HG03442 (cell line): ENCODE results near the gene ANKRD33B.
"Not testable (repeated sequence)": the region's sequence is repeated elsewhere in the genome, so short reads cannot be mapped to it uniquely, and the experiment has no call there.

Experiments
- ATAC-seq: cut with Tn5 transposase; IDR thresholded peaks from one replicate; pipeline ENCODE4 v1.9.1; 2021; ENCODE audit warnings: mild to moderate bottlenecking, moderate library complexity; ENCODE audit not compliant: unreplicated experiment

Gene ANKRD33B

GRCh38 chr5:10563945-10564837 is at the start of gene ANKRD33B:
ANKRD33B (plus strand) TSS chr5:10564070; CDS start chr5:10564468, 398 bp downstream.
- peak; percentile 48 for ATAC-seq

GRCh38 chr5:10514572-10514971 is 49.3 kb upstream of the ANKRD33B start:
- ATAC-seq, result not testable (repeated sequence)

DNA sequence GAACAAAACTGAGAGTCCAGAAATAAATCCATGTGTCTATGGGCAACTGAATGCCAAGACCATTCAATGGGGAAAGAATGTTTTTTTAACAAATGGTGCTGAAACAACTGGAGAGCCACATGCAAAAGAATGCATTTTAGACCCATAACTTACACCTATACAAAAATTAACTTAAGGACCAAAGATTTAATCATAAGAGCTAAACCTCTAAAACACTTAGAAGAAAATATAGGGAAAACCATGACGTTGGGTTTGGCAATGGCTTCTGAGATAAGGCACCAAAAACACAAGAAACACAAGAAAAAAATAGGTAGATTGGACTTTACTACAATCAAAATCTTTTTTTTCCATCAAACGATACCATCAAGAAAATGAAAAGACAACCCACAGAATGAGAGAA is 48.4 kb upstream of the ANKRD33B start:
- ATAC-seq, result no peak

DNA sequence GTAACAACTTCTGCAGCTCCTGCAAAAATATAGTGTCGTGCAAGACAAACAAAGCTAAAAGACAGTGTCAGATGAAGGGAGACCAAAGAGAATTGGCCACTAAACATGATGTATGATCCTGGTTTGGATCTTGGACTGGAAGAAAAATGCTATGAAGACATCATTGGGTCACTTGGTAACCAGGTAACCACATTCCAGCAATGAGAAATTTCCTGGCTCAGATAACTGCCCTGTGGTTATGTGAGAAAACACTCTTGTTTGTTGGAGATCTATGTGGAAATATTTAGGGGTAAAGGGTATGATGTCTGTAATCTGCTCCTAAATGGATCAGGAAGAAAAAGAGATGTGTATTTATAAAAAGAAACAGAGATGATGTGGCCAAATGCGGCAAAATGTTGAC is 45.5 kb upstream of the ANKRD33B start:
- ATAC-seq, result no peak

- ATAC-seq, result no peak
Measured at GRCh38 chr5:10519729-10520128, 44.1 kb upstream of the ANKRD33B start.

DNA sequence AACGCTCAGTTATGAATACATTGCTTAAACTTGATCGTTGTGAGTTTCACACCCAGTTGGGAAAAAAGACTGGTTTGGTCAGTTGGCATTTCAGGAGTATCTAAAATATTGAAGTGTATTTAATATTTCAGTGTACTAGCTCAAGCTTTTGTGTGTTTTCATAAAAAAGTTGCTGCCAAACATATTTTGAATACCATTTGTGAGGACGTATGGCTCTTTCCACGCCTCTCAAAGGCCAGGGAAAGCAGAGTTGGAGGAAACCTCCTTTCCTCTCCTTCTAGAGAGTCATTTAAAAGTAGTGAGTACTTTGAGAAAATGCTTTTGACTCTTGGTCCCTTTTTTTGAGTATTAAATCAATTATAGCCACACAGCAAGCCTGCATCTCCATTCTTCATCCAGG is 43.2 kb upstream of the ANKRD33B start:
- no peak for ATAC-seq

- ATAC-seq, result no peak
Measured at GRCh38 chr5:10521466-10522223, 42.2 kb upstream of the ANKRD33B start.

- ATAC-seq, result no peak
Measured at GRCh38 chr5:10522224-10522611, 41.7 kb upstream of the ANKRD33B start.

DNA sequence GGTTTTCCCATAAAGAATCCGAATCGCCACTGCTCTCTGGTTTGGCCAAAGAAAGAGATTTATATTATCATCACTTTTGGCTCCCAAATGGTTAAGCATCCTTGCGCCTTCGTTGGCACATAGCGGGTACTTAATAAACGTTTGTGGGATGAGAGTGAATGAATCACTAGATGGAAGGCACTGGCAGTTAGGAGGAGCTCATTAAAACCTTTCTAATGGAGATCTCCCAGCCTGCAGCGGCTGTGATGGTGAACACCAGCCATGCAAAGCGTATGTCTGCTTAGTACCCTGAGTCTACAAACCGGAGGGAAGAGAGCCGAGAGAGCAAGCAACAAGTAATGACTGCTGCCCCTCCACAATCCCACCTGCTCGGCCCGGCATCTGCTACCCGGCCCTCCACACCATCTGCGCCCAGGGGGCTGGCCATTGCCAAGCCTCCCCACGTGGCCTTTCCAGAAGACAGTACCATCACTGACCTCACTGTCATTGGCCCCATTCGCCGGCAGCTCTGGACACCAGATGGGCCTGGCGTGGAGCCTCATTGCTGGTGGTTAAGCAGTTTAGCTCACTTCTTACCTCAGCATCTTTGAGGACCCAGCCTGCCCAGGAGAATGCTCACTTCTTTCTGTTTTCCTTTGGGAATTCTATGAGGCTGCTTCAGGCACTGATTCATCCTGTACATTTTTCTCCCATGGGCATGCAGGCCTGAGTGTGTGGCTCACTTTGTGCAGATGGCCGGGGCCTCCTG is 39.3 kb upstream of the ANKRD33B start:
- ATAC-seq, result no peak

DNA sequence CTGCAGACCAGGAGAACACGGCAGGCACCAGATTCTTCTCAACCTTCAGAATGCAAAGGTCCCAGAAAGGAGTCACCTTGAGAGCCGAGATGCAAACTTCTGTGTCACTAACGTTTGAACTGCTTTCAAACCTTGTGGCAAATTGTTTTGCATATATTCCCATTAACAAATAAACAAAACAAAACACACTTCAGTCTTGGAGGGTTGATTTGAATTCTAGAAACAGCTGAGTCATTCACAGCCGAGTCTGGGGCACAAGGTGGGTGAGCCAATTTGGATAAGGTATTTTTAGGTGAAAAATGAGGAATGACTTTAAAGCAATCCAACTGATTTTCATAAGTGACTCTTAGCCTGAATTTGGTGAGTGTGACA is 38.8 kb upstream of the ANKRD33B start:
- ATAC-seq, result peak; percentile 71

DNA sequence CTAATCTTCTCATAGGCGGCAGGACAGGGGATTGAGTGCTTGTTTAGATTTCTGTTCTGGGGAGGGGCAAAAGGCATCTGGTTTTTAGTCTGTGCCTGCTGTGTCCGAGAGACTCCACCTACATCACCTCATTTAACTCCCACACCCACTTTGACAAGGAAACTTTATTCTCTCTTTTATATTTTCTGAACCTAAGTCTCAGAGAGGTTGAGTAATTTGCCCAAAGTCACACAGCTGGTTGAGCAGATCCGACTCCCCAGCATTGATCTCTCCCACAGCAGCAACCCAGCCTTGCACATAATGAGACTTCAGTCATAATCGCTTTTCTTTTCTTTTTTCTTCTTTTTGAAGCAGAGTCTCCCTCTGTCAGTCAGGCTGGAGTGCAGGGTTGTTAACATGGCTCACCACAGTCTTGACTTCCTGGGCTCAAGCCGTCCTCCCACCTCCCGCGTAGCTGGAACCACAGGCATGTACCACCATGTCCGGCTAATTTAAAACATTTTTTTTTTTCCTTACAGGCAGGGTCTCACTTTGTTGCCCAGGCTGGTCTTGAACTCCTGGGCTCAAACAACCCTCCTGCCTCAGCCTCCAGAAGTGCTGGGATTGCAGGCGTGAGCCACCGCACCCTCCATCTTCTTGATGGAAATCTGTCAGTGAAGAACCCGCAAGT is 36.5 kb upstream of the ANKRD33B start:
- ATAC-seq, result no peak

DNA sequence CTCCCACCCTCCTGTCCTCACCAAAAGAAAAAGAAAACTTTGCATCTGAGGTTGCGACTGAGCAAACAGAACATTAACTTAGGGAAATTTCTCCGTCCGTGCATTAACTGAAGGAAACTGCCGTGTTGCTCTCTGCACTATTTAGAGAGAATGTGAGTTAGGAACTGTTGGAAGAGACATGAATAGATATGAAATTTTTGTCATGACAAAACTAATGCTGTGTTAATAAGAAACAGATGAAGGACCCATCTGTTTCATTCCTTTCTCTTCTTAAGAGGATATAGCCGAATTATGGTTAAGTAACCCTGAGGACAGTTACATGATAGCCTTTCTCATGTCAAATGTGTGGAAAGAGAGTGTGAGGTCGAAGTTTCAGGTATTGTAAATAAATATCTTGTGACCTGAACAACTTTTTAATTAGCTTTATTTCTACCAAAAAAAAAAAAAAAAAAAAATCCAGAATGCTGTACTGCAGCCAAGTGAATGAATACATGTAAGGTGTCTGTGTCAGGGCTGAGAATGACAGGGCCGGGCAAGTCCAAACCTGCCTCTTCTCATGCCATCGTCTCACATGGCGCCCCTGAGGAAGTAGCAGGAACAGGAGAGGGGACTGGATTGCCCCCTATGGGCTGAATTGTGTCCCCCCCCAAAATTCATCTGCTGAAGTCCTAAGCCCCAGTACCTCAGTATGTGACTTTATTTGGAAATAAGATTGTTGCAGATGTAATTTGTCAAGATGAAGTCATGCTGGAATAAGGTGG is 35.6 kb upstream of the ANKRD33B start:
- peak; percentile 48 for ATAC-seq

DNA sequence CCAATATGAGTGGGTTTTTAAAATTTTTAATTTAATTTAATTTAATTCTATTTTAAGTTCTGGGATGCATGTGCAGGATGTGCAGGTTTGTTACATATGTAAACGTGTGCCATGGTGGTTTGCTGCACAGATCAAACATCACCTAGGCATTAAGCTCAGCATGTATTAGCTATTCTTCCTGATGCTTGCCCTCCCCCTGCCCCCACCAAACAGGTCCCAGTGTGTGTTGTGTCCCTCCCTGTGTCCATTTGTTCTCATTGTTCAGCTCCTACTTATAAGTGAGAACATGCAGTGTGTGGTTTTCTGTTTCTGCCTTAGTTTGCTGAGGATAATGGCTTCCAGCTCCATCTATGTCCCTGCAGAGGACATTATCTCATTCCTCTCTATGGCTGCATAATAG is 35.0 kb upstream of the ANKRD33B start:
- ATAC-seq, result no peak

- ATAC-seq, result no peak
Measured at GRCh38 chr5:10530601-10531320, 33.1 kb upstream of the ANKRD33B start.

DNA sequence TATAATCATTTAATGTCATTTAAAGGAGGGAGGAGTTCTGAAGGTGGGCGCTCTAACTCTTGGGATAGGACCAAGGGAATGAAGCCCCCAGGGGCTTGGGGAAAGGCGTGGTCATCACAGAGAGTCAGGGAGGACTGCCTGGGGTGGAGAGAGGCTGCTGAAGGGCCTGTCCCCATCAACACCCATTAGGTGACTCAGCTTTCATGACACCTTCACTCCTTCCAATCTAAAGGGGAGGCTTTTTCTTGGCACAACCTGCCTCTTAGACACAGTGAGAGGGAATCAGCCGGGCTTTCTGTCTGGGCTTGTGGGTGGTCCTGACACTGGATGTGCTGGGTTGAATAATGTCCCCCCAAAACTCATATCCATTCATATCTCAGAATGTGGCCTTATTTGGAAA is 31.4 kb upstream of the ANKRD33B start:
- no peak for ATAC-seq

- no peak for ATAC-seq
Measured at GRCh38 chr5:10533226-10533625, 30.6 kb upstream of the ANKRD33B start.

DNA sequence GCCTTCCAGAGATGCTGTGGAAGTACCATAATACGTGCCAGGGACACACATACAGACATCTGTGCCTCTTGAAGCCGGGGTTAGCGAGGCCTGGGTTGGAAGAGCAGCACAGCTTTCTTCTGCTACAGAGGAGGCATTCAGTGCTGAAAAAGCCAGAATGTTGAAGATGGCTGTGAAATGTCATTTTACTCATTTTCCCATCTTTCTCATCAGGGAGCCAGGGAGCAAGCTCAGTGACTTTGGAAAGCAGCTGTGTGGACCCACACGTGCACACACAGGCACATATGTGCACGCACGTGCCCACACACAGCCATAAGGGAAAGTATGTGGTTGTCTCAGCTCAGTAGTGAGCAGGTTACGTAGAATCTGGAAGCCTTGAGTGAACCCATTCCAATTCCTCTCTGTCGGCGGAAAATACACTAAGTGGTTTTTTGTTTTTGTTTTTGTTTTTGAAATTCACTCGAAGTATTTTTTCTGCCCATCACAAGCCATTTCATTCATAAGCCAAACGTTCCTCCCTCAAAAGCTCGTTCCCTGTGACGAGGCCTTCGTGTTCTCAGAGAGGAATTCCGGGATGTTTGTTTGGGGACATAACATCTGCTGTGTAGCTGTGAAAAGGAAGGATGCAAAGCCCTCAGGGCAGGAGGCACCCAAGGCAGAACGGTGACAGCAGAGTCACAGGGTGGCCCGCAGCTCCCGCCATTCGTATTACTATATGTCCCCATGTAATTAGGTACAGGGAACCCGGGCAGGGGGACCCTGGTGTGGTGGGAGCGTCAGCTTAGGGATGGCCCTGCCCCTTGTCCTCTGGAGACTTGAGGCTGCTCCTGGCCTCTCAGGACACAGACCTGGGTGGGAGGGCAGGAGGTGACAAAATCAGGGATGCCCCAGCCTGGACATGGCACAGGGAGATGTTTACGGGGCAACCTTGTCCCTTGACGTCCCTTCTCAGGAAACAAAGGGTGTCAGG is 29.0 kb upstream of the ANKRD33B start:
- ATAC-seq, result no peak

GRCh38 chr5:10536511-10536910 is 27.4 kb upstream of the ANKRD33B start:
- no peak for ATAC-seq
